GM19351 (cell line): ENCODE results near the gene TRAK1.

ENCODE experiments used
- ATAC-seq: cut with Tn5 transposase; IDR thresholded peaks from one replicate; pipeline ENCODE4 v1.9.1; 2021; ENCODE audit warnings: mild to moderate bottlenecking, moderate library complexity; ENCODE audit not compliant: unreplicated experiment

Gene TRAK1

DNA sequence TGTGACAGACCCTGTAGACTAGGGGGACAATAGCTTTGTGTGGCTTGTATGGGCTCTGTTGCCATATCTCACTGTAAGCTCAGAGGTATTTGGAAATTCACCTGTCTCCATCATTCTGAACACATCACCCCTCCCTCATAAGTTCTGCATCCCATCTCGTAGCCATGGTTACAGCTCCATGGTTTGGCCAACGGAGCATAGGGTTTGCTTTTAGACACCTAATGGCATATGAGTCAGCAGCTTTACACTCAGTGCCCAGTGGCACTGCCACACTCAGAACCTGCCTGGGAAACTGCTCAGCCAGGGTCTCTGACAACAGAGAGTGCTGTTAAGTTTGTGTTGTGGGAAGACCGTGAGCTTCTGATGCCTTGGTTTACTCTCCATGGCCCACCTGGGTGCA lies 107.6 kb downstream of the TRAK1 start:
- no peak for ATAC-seq

- no peak for ATAC-seq
These were observed 111.2 kb downstream of the TRAK1 start for GRCh38 chr3:42202217-42202865.

DNA sequence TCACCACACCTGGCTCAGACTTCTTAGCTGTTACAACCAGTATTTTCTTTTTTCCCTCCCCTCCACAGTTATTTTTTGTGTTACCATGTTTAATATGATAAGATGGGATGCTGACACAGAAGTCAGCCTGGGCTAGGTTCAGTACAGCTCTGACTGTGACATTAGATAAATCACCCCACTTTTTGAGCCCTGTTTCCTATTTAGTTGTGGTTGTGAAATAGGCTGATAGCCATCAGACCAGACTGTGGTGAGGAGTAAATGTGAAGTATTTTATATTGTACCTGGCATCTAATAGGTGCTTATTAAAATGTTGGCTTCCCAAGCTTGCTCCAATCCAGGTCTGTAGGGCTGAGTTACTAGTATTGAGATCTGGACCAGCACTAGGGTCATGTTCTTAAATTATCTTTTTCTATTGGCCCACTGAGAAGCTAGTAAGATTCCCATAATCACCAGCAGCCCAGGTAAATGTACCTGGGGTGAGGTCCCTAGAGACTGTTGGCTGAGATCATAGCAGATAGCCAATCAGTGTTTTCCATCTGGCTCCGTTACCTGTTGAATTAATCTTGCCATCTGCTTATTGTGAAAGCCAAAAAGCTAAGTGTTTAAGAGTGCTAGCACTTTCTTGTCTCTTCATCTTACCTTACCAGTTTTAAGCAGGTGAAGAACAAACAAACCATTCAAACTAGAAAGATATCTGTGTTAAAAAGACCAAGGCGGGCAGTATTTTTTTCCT lies 113.9 kb downstream of the TRAK1 start:
- no peak for ATAC-seq

DNA sequence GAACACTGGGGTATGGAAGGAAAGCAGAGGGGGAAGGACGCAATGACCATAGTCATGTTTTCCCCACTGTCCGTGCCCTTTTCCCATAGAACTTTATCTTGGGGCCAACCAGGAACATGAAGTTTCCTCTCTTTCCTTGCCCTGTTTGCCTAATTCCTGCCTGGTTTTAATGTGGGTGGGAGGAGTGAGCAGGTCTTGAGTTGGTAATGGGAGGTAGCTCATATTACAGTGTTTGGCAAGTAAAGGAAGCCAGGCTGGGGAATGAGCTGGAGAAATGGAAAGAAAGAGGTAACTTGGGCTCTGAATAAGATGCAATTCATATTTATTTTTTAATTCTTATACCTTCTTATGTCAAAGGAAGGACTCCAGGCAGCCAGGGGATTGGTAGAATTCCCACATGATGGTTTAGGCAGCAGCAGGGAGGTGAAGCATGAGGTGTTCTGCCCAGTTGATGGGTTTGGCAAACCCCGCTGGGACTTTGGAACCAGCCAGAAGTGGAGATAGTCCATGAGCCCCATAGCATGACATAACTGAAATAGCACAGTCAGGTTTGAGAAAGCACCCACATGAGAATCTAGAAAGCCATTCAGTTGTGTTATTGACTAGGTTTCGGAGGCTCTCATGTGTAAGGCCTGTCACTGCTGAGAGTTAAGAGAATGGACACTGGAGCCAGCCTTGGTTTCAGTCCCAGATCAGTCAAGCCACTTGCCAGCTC lies 114.8 kb downstream of the TRAK1 start:
- peak; percentile 90 for ATAC-seq

- ATAC-seq = no peak
These were observed 118.8 kb downstream of the TRAK1 start for GRCh38 chr3:42209917-42210316.

- ATAC-seq = no peak
These were observed 119.6 kb downstream of the TRAK1 start for GRCh38 chr3:42210726-42211125.

DNA sequence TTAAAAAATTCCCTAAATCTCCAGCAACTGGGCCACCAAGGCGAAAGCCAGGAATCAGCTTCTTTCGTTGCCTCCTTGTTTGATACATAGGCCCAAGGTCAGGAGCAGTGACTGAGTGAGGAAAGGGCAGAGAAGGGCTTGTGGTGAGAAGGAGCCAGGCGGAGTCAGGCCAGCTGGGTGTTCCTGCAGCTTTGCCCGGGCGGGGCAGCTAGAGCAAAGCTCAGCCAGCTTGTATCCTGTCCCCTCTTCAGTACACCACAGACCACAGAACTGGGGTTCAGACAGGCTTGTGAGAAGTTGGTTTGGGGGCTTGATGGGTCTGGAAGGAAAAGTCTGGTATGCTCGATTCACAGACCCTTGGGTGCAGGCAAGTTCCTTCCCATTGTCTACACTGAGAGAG lies 122.3 kb downstream of the TRAK1 start:
- no peak for ATAC-seq

GRCh38 chr3:42214064-42214463 lies 122.9 kb downstream of the TRAK1 start:
- peak; percentile 55 for ATAC-seq

- ATAC-seq = no peak
These were observed 123.6 kb downstream of the TRAK1 start for GRCh38 chr3:42214565-42215283.

DNA sequence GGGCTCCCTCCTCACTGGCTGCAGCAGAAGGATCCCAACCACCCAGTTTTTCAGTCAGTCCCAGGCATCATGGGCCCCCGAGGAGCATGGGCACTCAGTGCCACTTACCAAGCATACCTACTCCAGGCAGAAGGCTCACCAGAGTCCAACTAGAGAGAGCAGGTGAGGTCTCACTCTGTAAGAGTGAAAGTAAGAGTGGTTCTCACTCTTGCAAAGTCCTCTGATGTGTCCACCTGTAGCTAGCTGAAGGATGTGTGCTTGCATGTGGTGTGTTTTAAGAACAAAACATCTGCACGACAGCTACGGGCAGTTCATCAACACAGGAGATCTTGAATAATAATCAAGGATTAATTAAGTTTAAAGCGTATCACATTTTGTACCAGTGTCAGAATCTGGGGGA lies 125.1 kb downstream of the TRAK1 start:
- ATAC-seq = peak; percentile 52

GRCh38 chr3:42216931-42217333 lies 125.8 kb downstream of the TRAK1 start:
- no peak for ATAC-seq

GRCh38 chr3:42220436-42221121 lies 129.4 kb downstream of the TRAK1 start:
- ATAC-seq = no peak

DNA sequence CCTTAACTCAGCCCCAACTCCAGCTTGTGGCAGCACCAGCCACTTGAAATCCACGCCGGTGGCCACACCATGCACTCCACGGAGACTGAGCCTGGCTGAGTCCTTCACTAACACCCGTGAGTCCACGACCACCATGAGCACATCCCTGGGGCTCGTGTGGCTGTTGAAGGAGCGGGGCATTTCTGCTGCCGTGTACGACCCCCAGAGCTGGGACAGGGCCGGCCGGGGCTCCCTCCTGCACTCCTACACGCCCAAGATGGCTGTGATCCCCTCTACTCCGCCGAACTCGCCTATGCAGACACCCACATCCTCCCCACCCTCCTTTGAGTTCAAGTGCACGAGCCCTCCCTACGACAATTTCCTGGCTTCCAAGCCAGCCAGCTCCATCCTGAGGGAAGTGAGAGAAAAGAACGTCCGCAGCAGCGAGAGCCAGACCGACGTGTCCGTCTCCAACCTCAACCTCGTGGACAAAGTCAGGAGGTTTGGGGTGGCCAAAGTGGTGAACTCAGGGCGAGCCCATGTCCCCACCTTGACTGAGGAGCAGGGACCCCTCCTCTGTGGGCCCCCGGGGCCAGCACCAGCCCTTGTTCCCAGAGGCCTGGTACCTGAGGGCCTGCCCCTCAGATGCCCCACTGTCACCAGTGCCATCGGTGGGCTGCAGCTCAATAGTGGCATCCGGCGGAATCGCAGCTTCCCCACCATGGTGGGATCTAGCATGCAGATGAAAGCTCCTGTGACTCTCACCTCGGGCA lies 132.0 kb downstream of the TRAK1 start:
- ATAC-seq = no peak

GRCh38 chr3:42224178-42224577 lies 133.0 kb downstream of the TRAK1 start:
- no peak for ATAC-seq

DNA sequence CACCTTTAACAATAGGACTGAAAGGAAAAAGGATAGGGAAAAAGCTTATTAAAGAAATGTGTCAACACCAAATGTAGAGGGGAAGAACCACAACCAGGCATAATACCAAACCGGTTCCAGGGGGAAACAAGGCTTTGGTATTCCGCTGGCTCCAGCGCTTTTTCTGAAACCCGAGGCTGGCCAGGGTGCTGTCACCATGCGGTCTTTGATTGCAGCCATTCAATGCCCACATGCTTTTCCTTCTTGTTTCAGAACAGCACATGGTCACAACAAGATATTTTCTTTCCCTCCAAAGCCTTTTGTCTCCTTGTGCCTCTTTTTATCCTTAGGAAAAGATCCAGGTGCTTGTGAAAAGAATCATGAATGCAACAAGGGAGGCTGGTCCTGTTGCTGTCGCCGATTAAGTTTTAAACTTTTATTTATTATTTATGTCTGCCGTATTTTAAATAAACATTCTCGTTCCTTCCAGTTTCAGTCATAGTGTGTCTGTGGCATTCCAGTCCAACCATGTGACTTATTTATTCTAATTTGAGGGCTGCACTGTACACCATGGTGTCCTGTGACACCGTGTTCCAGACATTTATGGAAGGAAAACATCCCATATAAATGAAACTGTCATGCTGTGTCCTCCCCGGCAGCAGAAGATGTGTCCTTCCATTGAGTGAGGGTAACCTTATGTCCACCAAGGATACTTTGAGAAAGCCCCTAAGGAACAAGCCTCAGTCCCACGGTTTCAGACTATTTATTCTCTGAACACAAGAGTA lies 133.7 kb downstream of the TRAK1 start:
- no peak for ATAC-seq

GRCh38 chr3:42225486-42226363 lies 134.6 kb downstream of the TRAK1 start:
- no peak for ATAC-seq

DNA sequence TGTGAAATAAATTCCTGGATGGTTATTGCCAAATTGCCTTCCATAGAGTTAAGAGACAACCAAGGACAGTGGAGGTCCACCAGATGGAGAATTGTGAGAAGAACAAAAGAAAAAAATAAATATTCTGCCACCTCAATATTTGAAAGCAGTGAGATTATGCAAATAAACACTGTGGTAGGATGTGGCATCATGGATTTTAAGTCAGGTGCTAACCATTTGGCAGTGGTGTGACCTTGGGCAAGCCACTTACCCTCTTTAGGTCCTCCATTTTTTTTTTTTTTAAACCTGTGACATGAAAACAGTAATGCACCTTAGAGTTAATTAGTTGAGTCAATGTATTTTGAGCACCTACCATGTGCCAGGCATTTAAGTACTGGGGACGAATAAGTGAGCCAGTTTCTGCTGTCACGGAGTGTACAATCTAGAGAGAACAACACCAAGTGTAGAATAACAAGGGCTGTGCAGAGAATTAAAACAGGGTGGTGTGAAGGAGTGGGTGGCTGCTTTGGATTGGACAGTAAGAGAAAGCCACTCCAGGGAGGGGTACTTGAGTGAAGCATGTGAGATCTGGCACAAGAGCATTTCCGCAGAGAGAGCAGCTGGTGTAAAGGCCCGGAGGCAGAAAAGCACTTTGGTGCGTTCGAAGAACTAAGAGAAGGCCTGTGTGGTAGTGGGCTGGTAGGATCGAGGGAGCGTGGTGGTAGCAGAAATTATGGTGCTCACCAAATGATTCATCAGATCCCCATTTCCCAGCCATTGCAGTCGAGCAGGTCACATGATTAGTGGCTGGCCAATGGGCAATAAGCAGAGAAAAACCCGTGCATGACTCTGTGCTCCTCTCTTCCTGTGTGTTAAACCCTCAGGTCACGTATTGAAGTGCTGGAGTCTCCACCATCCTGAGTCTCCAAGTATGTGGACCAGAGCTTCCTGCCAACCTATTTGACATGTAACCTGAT lies 135.6 kb downstream of the TRAK1 start:
- no peak for ATAC-seq
